GM12878 (cell line): ENCODE results near the gene NAA11. TPM values are rescaled to one million over a fixed set of nuclear protein-coding genes. Genes with fewer than 3 reads are reported as not detected.

Source experiments
- ATAC-seq: fragments of 200-7000 bp; cut with Tn5 transposase; 3 replicates; pipeline ENCODE4 v1.9.1; 2020; ENCODE audit warnings: mild to moderate bottlenecking, moderate library complexity
- BruUV-seq: library from RNA; stranded (reverse); fragments of 400-500 nt; replicated peaks from 2 replicates; lab custom pipeline; 2021; lab: Mats Ljungman, UMichigan
- CTCF ChIA-PET: fragments of 300-600 bp; sonication (Branson Sonifier 250); formaldehyde crosslinking; extraction: SDS; loops from one replicate; lab custom pipeline; 2021; ENCODE audit warnings: inconsistent platforms; lab: Yijun Ruan, JAX
- POLR2A ChIA-PET: fragments of 350-600 bp; formaldehyde crosslinking; extraction: SDS; loops from one replicate; lab custom pipeline; 2021; ENCODE audit warnings: inconsistent platforms; lab: Charles Lee
- RAD21 ChIA-PET: fragments of 300-600 bp; sonication (Branson Sonifier 250); formaldehyde crosslinking; loops from one replicate; lab custom pipeline; 2023; ENCODE audit warnings: antibody characterized with exemption; ENCODE audit not compliant: unreplicated experiment; lab: Charles Lee
- SMC1A ChIA-PET: fragments of 300-600 bp; sonication (Branson Sonifier 250); formaldehyde crosslinking; loops from one replicate; lab custom pipeline; 2023; ENCODE audit not compliant: unreplicated experiment, uncharacterized antibody; lab: Charles Lee
- DNase-seq: peaks from one replicate; pipeline ENCODE4 v3.0.0-alpha.2; 2011; ENCODE audit warnings: low read depth, low spot score
- FAIRE-seq: peaks from 3 replicates; lab custom pipeline; 2011; peaks lifted over from hg19 to GRCh38; lab: Jason Lieb, UNC
- H2AFZ ChIP-seq: 2 replicates; pipeline ENCODE4 v1.6.0; 2011; ENCODE audit warnings: low read depth, low read length, control low read depth; ENCODE audit not compliant: control insufficient read depth
- H3K27ac ChIP-seq: 2 replicates; pipeline ENCODE4 v1.5.1; 2011; ENCODE audit warnings: control low read depth; ENCODE audit not compliant: control insufficient read depth, insufficient read depth
- H3K27me3 ChIP-seq, 2 experiments: replicated peaks in 1 of 2; 2 replicates each; pipeline versions ENCODE4 v1.6.0 to v1.6.1; 2011; ENCODE audit warnings: low read length in 1 of 2; ENCODE audit not compliant: control insufficient read depth in 2 of 2, insufficient read depth in 2 of 2
- H3K36me3 ChIP-seq, 2 experiments: 2 replicates each; pipeline ENCODE4 v1.5.1; 2011; ENCODE audit warnings: low read length in 1 of 2; ENCODE audit not compliant: control insufficient read depth in 2 of 2, insufficient read depth in 2 of 2
- H3K4me1 ChIP-seq: 2 replicates; pipeline ENCODE4 v1.6.1; 2011; ENCODE audit warnings: mild to moderate bottlenecking, low read length, moderate library complexity, mixed read lengths; ENCODE audit not compliant: control insufficient read depth, insufficient read depth
- H3K4me2 ChIP-seq: 2 replicates; pipeline ENCODE4 v1.6.0; 2011; ENCODE audit warnings: control low read depth; ENCODE audit not compliant: control insufficient read depth, insufficient read depth
- H3K4me3 ChIP-seq: fragments of 200-600 bp; sonication (generic); 2 replicates; pipeline ENCODE4 v1.5.1; 2016
- H3K79me2 ChIP-seq: 2 replicates; pipeline ENCODE4 v1.6.0; 2011; ENCODE audit warnings: low read length; ENCODE audit not compliant: control insufficient read depth, insufficient read depth
- H3K9ac ChIP-seq: 2 replicates; pipeline ENCODE4 v1.8.0; 2011; ENCODE audit warnings: low read length, control low read depth, mixed read lengths; ENCODE audit not compliant: control insufficient read depth, insufficient read depth
- H3K9me3 ChIP-seq: replicated peaks from 3 replicates; pipeline ENCODE4 v1.5.1; 2011; ENCODE audit warnings: mild to moderate bottlenecking, low read length; ENCODE audit not compliant: control insufficient read depth, insufficient read depth
- H4K20me1 ChIP-seq: 2 replicates; pipeline ENCODE4 v1.6.0; 2011; ENCODE audit not compliant: control insufficient read depth, insufficient read depth
- CBFB ChIP-seq: IDR thresholded peaks from 2 replicates; pipeline ENCODE4 v1.6.1; 2016; ENCODE audit warnings: antibody characterized with exemption, low read depth
- MYC ChIP-seq: IDR thresholded peaks from 2 replicates; pipeline ENCODE4 v1.6.1; 2011; ENCODE audit warnings: mild to moderate bottlenecking, low read length, moderate library complexity, inconsistent platforms; ENCODE audit not compliant: insufficient read depth, insufficient replicate concordance, insufficient read length, severe bottlenecking
- POLR2AphosphoS2 ChIP-seq: IDR thresholded peaks from 2 replicates; pipeline ENCODE4 v1.6.1; 2011; ENCODE audit warnings: low read depth, mild to moderate bottlenecking, low read length, improper control_type of control experiment, moderate library complexity
- POLR2AphosphoS5 ChIP-seq: IDR thresholded peaks from 2 replicates; pipeline ENCODE4 v1.6.1; 2011; ENCODE audit warnings: mild to moderate bottlenecking, low read length, inconsistent platforms
- SREBF2 ChIP-seq: IDR thresholded peaks from 2 replicates; pipeline ENCODE4 v1.6.1; 2012; ENCODE audit warnings: mild to moderate bottlenecking, low read length
- SUZ12 ChIP-seq: fragments of 200-600 bp; sonication (generic); IDR thresholded peaks from one replicate; pipeline ENCODE4 v1.6.1; 2018; ENCODE audit warnings: antibody characterized with exemption, mild to moderate bottlenecking; ENCODE audit not compliant: unreplicated experiment
- TBL1XR1 ChIP-seq: IDR thresholded peaks from 2 replicates; pipeline ENCODE4 v1.6.1; 2012; ENCODE audit warnings: low read depth, low read length, improper control_type of control experiment
- ZNF622 ChIP-seq: fragments of 450-650 bp; IDR thresholded peaks from 2 replicates; pipeline ENCODE4 v1.6.1; 2017; ENCODE audit warnings: mild to moderate bottlenecking, inconsistent platforms
- WGBS: methylation state at CpG from one replicate; pipeline ENCODE4 v1.1.6; 2016; ENCODE audit warnings: low lambda C conversion rate; ENCODE audit not compliant: insufficient replicate concordance, insufficient coverage; ENCODE audit errors: missing lambda C conversion rate; 5-methylcytosine and 5-hydroxymethylcytosine counted together
- in situ Hi-C: fragments of 300-500 bp; cut with MboI; formaldehyde crosslinking; loops from 9 replicates; pipeline ENCODE4 v1.14.3; 2018; ENCODE audit warnings: mixed read lengths
- intact Hi-C: fragments of 100-400 bp; cut with micrococcal nuclease; formaldehyde crosslinking; loops from one replicate; pipeline ENCODE4 v1.14.2; 2022; ENCODE audit not compliant: unreplicated experiment
- polyA plus RNA-seq, 11 experiments: library from polyadenylated mRNA; depleted of rRNA in 4 of 11; unstranded in 6 of 11; stranded (reverse) in 5 of 11; fragments of >200 nt; fragmentation: Nextera tagmentation in 4 of 11; fragmentation: Illumina TruSeq in 1 of 11; extraction: Ambion mirVana in 4 of 11; extraction: Trizol in 1 of 11; gene quantifications; 1 replicate in 1 of 11; 2 replicates in 10 of 11; pipeline versions ENCODE4 v1.2.1 to v1.2.3, GENCODE V29; 2011 to 2016; ENCODE audit warnings: inconsistent platforms in 2 of 11, missing spikeins in 2 of 11, low read depth in 1 of 11
- total RNA-seq, 4 experiments: library from RNA; depleted of rRNA in 3 of 4; stranded (reverse); fragments of >200 nt in 3 of 4; fragmentation: Illumina TruSeq in 1 of 4; extraction: Trizol in 1 of 4; gene quantifications; 2 replicates each; pipeline versions ENCODE4 v1.2.1 to v1.2.3, GENCODE V29; 2013 to 2021
- TF ChIP-seq, protein P1 (sequence below): IDR thresholded peaks from 2 replicates; pipeline ENCODE4 v1.6.1; 2012; ENCODE audit warnings: mild to moderate bottlenecking, low read depth, low read length
- TF ChIP-seq, protein P2 (sequence below): fragments of 450-650 bp; IDR thresholded peaks from 2 replicates; pipeline ENCODE4 v1.6.1; 2017; ENCODE audit warnings: mild to moderate bottlenecking, moderate library complexity

NAA11 gene
- total and polyA plus RNA-seq, 10 of the 15 experiments (the other 5 are each of a cell fraction or from before 2014, with no cell fraction given), result 0.12 to 0.16 TPM; not detected in 8

DNA sequence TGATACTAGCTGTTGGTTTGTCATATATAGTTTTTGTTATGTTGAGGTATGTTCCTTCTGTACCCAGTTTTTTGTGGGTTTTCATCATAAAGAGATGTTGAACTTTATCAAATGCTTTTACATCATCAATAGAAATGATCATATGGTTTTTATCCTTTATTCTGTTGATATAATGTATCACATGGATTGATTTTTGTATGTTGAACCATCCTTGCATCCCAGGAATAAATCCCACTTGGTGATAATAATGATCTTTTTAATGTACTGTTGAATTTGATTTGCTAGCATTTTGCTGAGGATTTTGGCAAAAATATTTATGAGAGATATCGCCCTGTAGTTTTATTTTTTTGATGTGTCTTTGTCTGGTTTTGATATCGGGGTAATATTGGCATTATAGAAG, 22.5 kb upstream of the NAA11 start:
- no peak for FAIRE-seq
- in situ Hi-C loops (no loop called here), intact Hi-C loops (no loop called here)
- ChIA-PET SMC1A (interaction anchor here (1.4 kb wide), 1 partner anchor 306 kb away, joined by 3 read pairs; no protein-coding TSS in a partner anchor), POLR2A (no interaction called here), CTCF (no interaction called here), RAD21 (no interaction called here)
- WGBS, result 28% methylated on average over 2 of the region's 2 CpGs
- Histone ChIP-seq H3K27ac (no peak overlapping the region), H3K27me3 (no peaks in the 10 kb centered on the region), H4K20me1 (no peaks in the 10 kb centered on the region), H3K9me3 (no peaks in the 10 kb centered on the region), H3K4me1 (no peaks in the 10 kb centered on the region), H3K9ac (no peak overlapping the region), H2AFZ (no peak overlapping the region), H3K4me2 (no peak overlapping the region), H3K79me2 (no peaks in the 10 kb centered on the region), H3K4me3 (no peak overlapping the region), H3K36me3 (no peaks in the 10 kb centered on the region)
- no TSS peak for BruUV-seq
- ATAC-seq, result no peak
- TF ChIP-seq POLR2AphosphoS2 (no peak), SREBF2 (no peak), ZNF622 (no peak), CBFB (no peak), SUZ12 (no peak), TBL1XR1 (no peak), MYC (no peak), POLR2AphosphoS5 (no peak)
- TF ChIP-seq, protein P1, sequence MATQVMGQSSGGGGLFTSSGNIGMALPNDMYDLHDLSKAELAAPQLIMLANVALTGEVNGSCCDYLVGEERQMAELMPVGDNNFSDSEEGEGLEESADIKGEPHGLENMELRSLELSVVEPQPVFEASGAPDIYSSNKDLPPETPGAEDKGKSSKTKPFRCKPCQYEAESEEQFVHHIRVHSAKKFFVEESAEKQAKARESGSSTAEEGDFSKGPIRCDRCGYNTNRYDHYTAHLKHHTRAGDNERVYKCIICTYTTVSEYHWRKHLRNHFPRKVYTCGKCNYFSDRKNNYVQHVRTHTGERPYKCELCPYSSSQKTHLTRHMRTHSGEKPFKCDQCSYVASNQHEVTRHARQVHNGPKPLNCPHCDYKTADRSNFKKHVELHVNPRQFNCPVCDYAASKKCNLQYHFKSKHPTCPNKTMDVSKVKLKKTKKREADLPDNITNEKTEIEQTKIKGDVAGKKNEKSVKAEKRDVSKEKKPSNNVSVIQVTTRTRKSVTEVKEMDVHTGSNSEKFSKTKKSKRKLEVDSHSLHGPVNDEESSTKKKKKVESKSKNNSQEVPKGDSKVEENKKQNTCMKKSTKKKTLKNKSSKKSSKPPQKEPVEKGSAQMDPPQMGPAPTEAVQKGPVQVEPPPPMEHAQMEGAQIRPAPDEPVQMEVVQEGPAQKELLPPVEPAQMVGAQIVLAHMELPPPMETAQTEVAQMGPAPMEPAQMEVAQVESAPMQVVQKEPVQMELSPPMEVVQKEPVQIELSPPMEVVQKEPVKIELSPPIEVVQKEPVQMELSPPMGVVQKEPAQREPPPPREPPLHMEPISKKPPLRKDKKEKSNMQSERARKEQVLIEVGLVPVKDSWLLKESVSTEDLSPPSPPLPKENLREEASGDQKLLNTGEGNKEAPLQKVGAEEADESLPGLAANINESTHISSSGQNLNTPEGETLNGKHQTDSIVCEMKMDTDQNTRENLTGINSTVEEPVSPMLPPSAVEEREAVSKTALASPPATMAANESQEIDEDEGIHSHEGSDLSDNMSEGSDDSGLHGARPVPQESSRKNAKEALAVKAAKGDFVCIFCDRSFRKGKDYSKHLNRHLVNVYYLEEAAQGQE, result no peak
- TF ChIP-seq, protein P2, sequence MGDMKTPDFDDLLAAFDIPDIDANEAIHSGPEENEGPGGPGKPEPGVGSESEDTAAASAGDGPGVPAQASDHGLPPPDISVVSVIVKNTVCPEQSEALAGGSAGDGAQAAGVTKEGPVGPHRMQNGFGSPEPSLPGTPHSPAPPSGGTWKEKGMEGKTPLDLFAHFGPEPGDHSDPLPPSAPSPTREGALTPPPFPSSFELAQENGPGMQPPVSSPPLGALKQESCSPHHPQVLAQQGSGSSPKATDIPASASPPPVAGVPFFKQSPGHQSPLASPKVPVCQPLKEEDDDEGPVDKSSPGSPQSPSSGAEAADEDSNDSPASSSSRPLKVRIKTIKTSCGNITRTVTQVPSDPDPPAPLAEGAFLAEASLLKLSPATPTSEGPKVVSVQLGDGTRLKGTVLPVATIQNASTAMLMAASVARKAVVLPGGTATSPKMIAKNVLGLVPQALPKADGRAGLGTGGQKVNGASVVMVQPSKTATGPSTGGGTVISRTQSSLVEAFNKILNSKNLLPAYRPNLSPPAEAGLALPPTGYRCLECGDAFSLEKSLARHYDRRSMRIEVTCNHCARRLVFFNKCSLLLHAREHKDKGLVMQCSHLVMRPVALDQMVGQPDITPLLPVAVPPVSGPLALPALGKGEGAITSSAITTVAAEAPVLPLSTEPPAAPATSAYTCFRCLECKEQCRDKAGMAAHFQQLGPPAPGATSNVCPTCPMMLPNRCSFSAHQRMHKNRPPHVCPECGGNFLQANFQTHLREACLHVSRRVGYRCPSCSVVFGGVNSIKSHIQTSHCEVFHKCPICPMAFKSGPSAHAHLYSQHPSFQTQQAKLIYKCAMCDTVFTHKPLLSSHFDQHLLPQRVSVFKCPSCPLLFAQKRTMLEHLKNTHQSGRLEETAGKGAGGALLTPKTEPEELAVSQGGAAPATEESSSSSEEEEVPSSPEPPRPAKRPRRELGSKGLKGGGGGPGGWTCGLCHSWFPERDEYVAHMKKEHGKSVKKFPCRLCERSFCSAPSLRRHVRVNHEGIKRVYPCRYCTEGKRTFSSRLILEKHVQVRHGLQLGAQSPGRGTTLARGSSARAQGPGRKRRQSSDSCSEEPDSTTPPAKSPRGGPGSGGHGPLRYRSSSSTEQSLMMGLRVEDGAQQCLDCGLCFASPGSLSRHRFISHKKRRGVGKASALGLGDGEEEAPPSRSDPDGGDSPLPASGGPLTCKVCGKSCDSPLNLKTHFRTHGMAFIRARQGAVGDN, result no peak
- no peak for DNase-seq
